Measurements from ENCODE around the gene DEPDC5.

- no peak for TF ChIP-seq CTCF (IDR thresholded peaks at IDR 0.05)
- TF ChIP-seq POLR2A (IDR thresholded peaks at IDR 0.05), result no peak
Observed at GRCh38 chr22:31923747-31924146, 169.9 kb downstream of the DEPDC5 start.
